Lower lobe of right lung (tissue), 2 donors: ENCODE measurements around the gene HPGDS. TPM values are rescaled to one million over a fixed set of nuclear protein-coding genes. Genes with fewer than 3 reads are reported as not detected.

ENCODE experiments used
- ATAC-seq, 2 donors: fragments of 200-7000 bp; cut with Tn5 transposase; one replicate each; pipeline ENCODE4 v1.9.1; 2020 to 2022; ENCODE audit warnings: mild to moderate bottlenecking in 2 of 2, moderate library complexity in 2 of 2
- DNase-seq: peaks from one replicate; pipeline ENCODE4 v3.0.0-alpha.2; 2020
- H3K27ac ChIP-seq: fragments of 200-600 bp; one replicate; pipeline ENCODE4 v1.8.0; 2022
- H3K27me3 ChIP-seq: fragments of 200-600 bp; one replicate; pipeline ENCODE4 v1.8.0; 2022; ENCODE audit warnings: low read depth
- H3K36me3 ChIP-seq: fragments of 200-600 bp; one replicate; pipeline ENCODE4 v1.8.0; 2022; ENCODE audit warnings: mild to moderate bottlenecking
- H3K4me1 ChIP-seq: fragments of 200-600 bp; one replicate; pipeline ENCODE4 v1.8.0; 2022
- H3K4me3 ChIP-seq: fragments of 200-600 bp; one replicate; pipeline ENCODE4 v1.8.0; 2022; ENCODE audit warnings: mild to moderate bottlenecking
- H3K9me3 ChIP-seq: fragments of 200-600 bp; one replicate; pipeline ENCODE4 v1.8.0; 2022
- intact Hi-C: fragments of 100-400 bp; cut with DNase I; formaldehyde crosslinking; loops from one replicate; pipeline ENCODE4 v1.11.0; 2022
- total RNA-seq: library from RNA; stranded (reverse); fragmentation: NEBNext Ultra II Directional; extraction: Animal tissue kit (Norgen Biotek cat#: 25700); gene quantifications from one replicate; pipeline ENCODE4 v1.2.1, GENCODE V29; 2021
- TF ChIP-seq, protein P1 (sequence below): fragments of 200-600 bp; IDR thresholded peaks from one replicate; pipeline ENCODE4 v1.8.0; 2022; ENCODE audit warnings: antibody characterized with exemption, mild to moderate bottlenecking
- donor health status: DM: no; HTN: yes; CAD: no; lungs with severe emphysema.

Gene HPGDS
- total RNA-seq, 1 donor from 2014 or later, result 12.5 TPM

DNA sequence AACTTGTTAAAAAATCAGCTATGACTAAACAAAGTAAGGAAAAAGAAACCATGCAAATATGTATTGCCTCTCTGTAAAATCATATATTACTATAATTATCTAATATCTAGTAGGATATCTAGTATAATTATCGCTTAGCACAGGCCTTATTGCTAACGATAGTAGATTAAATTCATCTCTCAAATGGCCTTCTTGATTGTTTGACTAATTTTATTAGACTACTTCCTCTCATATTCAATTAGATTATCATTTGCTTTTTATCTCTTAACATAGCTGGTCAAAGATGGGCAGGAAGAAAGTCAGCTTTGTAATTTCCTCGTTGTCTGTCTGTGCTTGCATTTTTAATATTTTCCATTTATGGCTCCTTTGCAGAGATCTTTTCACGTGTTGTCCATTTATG lies 21.9 kb upstream of the HPGDS start:
- DNase-seq (no peak), ATAC-seq (no peak)
- Histone ChIP-seq H3K9me3 (no peaks in the 10 kb centered on the region), H3K27ac (no peak overlapping the region), H3K36me3 (no peaks in the 10 kb centered on the region), H3K4me1 (no peaks in the 10 kb centered on the region), H3K4me3 (no peak overlapping the region), H3K27me3 (no peaks in the 10 kb centered on the region)
- TF ChIP-seq, protein P1, sequence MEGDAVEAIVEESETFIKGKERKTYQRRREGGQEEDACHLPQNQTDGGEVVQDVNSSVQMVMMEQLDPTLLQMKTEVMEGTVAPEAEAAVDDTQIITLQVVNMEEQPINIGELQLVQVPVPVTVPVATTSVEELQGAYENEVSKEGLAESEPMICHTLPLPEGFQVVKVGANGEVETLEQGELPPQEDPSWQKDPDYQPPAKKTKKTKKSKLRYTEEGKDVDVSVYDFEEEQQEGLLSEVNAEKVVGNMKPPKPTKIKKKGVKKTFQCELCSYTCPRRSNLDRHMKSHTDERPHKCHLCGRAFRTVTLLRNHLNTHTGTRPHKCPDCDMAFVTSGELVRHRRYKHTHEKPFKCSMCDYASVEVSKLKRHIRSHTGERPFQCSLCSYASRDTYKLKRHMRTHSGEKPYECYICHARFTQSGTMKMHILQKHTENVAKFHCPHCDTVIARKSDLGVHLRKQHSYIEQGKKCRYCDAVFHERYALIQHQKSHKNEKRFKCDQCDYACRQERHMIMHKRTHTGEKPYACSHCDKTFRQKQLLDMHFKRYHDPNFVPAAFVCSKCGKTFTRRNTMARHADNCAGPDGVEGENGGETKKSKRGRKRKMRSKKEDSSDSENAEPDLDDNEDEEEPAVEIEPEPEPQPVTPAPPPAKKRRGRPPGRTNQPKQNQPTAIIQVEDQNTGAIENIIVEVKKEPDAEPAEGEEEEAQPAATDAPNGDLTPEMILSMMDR, result no peak
- intact Hi-C loops, result no loop called here

DNA sequence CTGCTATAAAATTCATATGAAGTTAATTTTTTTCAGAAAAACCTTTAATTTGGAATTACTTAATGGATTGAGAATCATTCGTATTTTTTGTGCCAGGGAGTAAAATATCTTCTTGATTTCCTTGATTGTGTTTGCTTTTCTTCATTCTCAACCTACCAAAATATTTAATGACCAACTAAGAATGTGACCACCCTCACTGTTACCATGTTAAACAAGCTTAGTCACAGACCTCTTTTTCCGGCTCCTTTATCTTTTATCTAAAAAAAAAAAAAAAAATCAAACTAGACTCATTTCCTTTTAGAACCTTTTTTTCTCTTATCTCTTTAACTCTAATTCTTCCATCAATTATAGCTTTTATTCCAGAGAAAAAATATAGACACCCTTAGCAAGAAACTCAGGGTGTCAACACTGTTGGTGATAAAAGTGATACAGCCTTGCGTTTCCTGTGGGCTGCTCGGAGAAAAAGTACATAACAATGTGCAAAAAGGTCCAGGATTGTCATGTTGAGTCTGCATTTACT lies 20.6 kb upstream of the HPGDS start:
- Histone ChIP-seq H3K9me3 (no peaks in the 10 kb centered on the region), H3K36me3 (no peaks in the 10 kb centered on the region), H3K4me1 (no peaks in the 10 kb centered on the region), H3K27me3 (no peaks in the 10 kb centered on the region), H3K4me3 (no peak overlapping the region), H3K27ac (no peak overlapping the region)
- TF ChIP-seq, protein P1, result no peak
- DNase-seq (no peak), ATAC-seq (no peak)
- intact Hi-C loops, result no loop called here

DNA sequence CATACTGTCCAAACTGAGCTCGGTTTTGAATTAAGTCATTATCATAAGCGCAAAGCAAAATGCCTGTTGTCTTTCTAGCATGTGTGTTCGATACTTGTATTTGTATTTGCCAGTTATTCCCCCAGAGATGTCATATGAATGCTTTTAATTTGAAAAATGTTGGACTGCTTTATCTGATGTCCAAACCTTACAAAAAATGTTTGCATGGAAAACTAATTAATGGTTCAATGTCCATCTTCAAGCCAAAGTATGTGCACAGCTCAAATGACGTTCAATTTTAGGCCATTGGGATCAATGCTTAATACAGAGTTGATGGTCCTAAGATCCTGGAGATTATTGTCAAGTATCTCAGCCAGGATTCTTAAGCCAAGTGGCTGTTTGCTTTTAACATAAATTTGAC lies 17.2 kb upstream of the HPGDS start:
- H3K9me3 ChIP-seq, result no peaks in the 10 kb centered on the region
- H3K4me3 ChIP-seq, result no peak overlapping the region
- no peak for DNase-seq
- intact Hi-C loops, result no loop called here
- H3K4me1 ChIP-seq, result no peaks in the 10 kb centered on the region
- no peak for ATAC-seq
- TF ChIP-seq, protein P1, result no peak
- H3K27me3 ChIP-seq, result no peaks in the 10 kb centered on the region
- no peaks in the 10 kb centered on the region for H3K36me3 ChIP-seq
- no peak overlapping the region for H3K27ac ChIP-seq

DNA sequence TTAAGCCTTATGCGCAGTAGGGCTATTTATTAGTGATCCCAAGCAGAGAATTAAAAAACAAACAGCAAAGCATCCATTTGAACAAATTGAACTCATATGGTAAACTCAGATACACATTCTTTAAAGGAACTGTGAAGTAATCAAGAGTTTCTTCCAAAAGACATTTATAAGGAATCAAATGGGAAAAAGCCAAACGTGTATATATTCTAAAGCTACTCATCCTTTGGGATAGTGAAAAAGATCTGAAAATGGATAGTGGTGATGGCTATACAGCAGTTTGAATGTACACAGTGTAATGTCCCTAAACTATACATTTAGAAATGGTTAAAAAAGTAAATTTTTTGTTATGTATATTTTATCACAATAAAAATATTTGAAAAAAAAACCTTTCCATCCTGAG lies 16.6 kb upstream of the HPGDS start:
- intact Hi-C loops, result no loop called here
- Histone ChIP-seq H3K36me3 (no peaks in the 10 kb centered on the region), H3K27me3 (no peaks in the 10 kb centered on the region), H3K4me3 (no peak overlapping the region), H3K27ac (no peak overlapping the region), H3K9me3 (no peaks in the 10 kb centered on the region), H3K4me1 (no peaks in the 10 kb centered on the region)
- TF ChIP-seq, protein P1, result no peak
- ATAC-seq (no peak), DNase-seq (no peak)

DNA sequence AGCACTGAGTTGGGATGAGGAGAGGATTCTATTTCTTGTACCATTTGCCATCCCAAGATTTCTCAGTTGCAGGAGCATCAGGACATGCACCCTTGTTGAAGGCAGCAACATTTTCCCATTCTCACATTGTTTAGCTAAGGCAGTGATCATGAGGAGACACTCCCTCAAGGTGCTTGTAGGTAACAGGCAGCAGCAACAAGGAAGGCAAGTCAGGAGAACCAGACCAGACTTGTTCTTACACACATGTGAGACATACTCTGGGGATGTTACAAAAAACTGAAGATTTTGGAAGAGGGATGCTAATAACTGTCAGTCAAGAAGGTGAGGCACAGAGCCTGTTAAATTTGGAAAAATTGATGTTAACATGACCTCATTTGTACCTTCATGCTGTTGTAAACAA lies 15.5 kb upstream of the HPGDS start:
- DNase-seq (no peak), ATAC-seq (no peak)
- no peaks in the 10 kb centered on the region for H3K27me3 ChIP-seq
- H3K36me3 ChIP-seq, result no peaks in the 10 kb centered on the region
- intact Hi-C loops, result no loop called here
- H3K27ac ChIP-seq, result no peak overlapping the region
- TF ChIP-seq, protein P1, result no peak
- H3K4me3 ChIP-seq, result no peak overlapping the region
- H3K9me3 ChIP-seq, result no peaks in the 10 kb centered on the region
- no peaks in the 10 kb centered on the region for H3K4me1 ChIP-seq

DNA sequence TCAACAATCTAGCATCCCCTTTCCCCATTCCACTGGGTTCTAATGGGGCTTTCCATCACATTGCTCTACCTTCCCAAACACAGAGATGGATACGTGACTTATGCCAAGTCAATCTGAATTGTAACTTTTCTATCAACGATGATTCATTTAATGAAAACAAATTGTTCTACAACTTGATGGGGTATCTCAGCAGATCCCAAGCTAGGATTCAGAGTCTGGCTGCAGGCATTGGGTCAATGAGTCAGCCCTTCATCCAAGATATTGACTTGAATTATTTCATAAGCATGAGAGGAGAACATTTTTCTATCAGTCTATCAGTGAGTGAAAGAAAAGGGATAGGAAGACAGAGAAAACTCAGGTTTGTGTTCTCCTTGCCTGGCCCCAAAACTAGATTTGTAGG lies 15.0 kb upstream of the HPGDS start:
- intact Hi-C loops, result no loop called here
- TF ChIP-seq, protein P1, result no peak
- ATAC-seq, result no peak
- Histone ChIP-seq H3K4me1 (no peaks in the 10 kb centered on the region), H3K4me3 (no peak overlapping the region), H3K36me3 (no peaks in the 10 kb centered on the region), H3K27ac (no peak overlapping the region), H3K27me3 (no peaks in the 10 kb centered on the region), H3K9me3 (no peaks in the 10 kb centered on the region)
- DNase-seq, result no peak
